RPMI8226 (cell line): ENCODE results near the gene TRIM44.

Experiments used
- DNase-seq: peaks from one replicate; pipeline ENCODE4 v3.0.0-alpha.2; 2015

The TRIM44 gene

GRCh38 chr11:35794333-35794732 lies 131.8 kb downstream of the TRIM44 start:
- no peak for DNase-seq

- DNase-seq: no peak
Measured at GRCh38 chr11:35794850-35795249, 132.3 kb downstream of the TRIM44 start.

GRCh38 chr11:35796562-35796961 lies 134.0 kb downstream of the TRIM44 start:
- no peak for DNase-seq

- no peak for DNase-seq
Measured at GRCh38 chr11:35798423-35798822, 135.8 kb downstream of the TRIM44 start.

- DNase-seq: no peak
Measured at GRCh38 chr11:35798983-35799382, 136.4 kb downstream of the TRIM44 start.

GRCh38 chr11:35799655-35800054 lies 137.1 kb downstream of the TRIM44 start:
- no peak for DNase-seq

GRCh38 chr11:35800970-35801953 lies 138.7 kb downstream of the TRIM44 start:
- DNase-seq: no peak

- no peak for DNase-seq
Measured at GRCh38 chr11:35802221-35802620, 139.6 kb downstream of the TRIM44 start.

GRCh38 chr11:35802672-35803071 lies 140.1 kb downstream of the TRIM44 start:
- DNase-seq: no peak

- DNase-seq: no peak
Measured at GRCh38 chr11:35803115-35803514, 140.5 kb downstream of the TRIM44 start.

- no peak for DNase-seq
Measured at GRCh38 chr11:35804451-35805040, 142.0 kb downstream of the TRIM44 start.

GRCh38 chr11:35809561-35809960 lies 147.0 kb downstream of the TRIM44 start:
- no peak for DNase-seq

GRCh38 chr11:35810045-35810645 lies 147.6 kb downstream of the TRIM44 start:
- no peak for DNase-seq

- no peak for DNase-seq
Measured at GRCh38 chr11:35811783-35812182, 149.2 kb downstream of the TRIM44 start.

- DNase-seq: no peak
Measured at GRCh38 chr11:35812828-35813227, 150.3 kb downstream of the TRIM44 start.

- DNase-seq: no peak
Measured at GRCh38 chr11:35814081-35814695, 151.6 kb downstream of the TRIM44 start.

GRCh38 chr11:35814720-35815305 lies 152.2 kb downstream of the TRIM44 start:
- DNase-seq: no peak

- no peak for DNase-seq
Measured at GRCh38 chr11:35815556-35816315, 153.2 kb downstream of the TRIM44 start.

- DNase-seq: no peak
Measured at GRCh38 chr11:35820614-35821013, 158.0 kb downstream of the TRIM44 start.

GRCh38 chr11:35822815-35823495 lies 160.4 kb downstream of the TRIM44 start:
- DNase-seq: no peak

- DNase-seq: no peak
Measured at GRCh38 chr11:35823742-35824298, 161.2 kb downstream of the TRIM44 start.
